GM18867 (cell line): ENCODE measurements around the gene ZNF516.

ENCODE experiments used
- ATAC-seq: cut with Tn5 transposase; IDR thresholded peaks from one replicate; pipeline ENCODE4 v1.9.1; 2021; ENCODE audit warnings: mild to moderate bottlenecking, moderate library complexity; ENCODE audit not compliant: unreplicated experiment

ZNF516 gene

GRCh38 chr18:76456018-76456750 is 38.9 kb downstream of the ZNF516 start:
- ATAC-seq, result no peak

GRCh38 chr18:76455003-76455676 is 39.9 kb downstream of the ZNF516 start:
- ATAC-seq, result no peak

GRCh38 chr18:76454418-76454817 is 40.6 kb downstream of the ZNF516 start:
- no peak for ATAC-seq

GRCh38 chr18:76453932-76454331 is 41.1 kb downstream of the ZNF516 start:
- ATAC-seq, result no peak

- no peak for ATAC-seq
These were observed 41.9 kb downstream of the ZNF516 start for GRCh38 chr18:76453057-76453561.

GRCh38 chr18:76452357-76452756 is 42.7 kb downstream of the ZNF516 start:
- no peak for ATAC-seq

- no peak for ATAC-seq
These were observed 43.4 kb downstream of the ZNF516 start for GRCh38 chr18:76451396-76452331.

- no peak for ATAC-seq
These were observed 44.3 kb downstream of the ZNF516 start for GRCh38 chr18:76450452-76451395.

GRCh38 chr18:76449111-76449453 is 46.0 kb downstream of the ZNF516 start:
- ATAC-seq, result no peak

- no peak for ATAC-seq
These were observed 46.6 kb downstream of the ZNF516 start for GRCh38 chr18:76448256-76449110.

GRCh38 chr18:76447258-76447890 is 47.7 kb downstream of the ZNF516 start:
- no peak for ATAC-seq

- ATAC-seq, result no peak
These were observed 48.5 kb downstream of the ZNF516 start for GRCh38 chr18:76446321-76447257.

- ATAC-seq, result no peak
These were observed 49.3 kb downstream of the ZNF516 start for GRCh38 chr18:76445741-76446232.

- no peak for ATAC-seq
These were observed 49.8 kb downstream of the ZNF516 start for GRCh38 chr18:76445275-76445674.

GRCh38 chr18:76444446-76445105 is 50.5 kb downstream of the ZNF516 start:
- ATAC-seq, result no peak

- ATAC-seq, result no peak
These were observed 51.3 kb downstream of the ZNF516 start for GRCh38 chr18:76443519-76444445.
